Fibroblast of upper back skin (primary cell): ENCODE data around the gene UBE2F.

Source experiments
- DNase-seq: peaks from one replicate; pipeline ENCODE4 v3.0.0-alpha.2; 2013

The UBE2F gene, protein sequence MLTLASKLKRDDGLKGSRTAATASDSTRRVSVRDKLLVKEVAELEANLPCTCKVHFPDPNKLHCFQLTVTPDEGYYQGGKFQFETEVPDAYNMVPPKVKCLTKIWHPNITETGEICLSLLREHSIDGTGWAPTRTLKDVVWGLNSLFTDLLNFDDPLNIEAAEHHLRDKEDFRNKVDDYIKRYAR

DNA sequence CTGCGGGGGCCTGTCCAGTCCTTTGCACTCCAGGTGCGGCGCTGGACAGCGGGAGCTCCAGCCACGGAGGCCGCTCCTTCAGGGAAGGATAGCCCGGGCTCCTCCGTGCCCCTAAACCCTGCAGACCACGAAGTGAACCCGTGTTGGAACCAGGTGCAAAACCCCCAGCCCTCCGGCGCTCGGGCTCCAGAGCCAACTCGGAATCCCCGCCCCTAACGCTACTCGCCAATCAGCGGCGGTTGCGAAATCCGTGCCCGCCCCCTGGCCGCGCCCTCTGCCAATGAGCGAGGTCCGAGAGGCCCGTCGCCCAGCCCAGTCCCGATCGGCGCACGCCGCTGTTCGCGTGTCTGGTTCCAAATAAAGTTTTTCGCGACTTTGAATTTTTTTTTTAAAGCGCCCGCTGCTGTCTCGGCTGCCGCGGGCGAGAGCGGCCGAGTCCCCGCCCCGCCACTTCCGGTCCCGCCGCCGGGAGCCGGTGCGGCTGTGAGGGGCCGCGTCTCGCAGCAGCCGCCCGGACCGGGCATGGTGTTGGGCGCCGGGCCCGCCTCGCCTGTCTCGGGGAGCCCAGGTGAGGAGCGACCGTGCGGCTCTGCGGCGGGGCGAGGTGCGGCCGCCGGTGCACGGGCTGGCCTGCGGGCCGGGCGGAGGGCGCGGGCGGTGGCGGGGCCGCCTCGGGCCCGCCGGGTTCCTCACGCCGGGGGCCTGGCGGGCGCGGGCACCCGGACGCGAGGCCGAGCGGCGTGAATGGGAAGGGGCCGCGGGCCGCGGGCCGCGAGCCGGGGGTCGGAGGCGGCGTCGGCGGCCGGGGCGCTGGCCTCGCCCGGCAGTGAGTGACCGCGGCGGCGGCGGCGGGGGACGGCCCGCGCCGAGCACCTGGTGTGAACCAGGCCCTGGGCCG lies at the start of gene UBE2F:
Gene UBE2F, plus strand, starts transcription at position 450 of the 898 bp plus-strand sequence. CDS start 6,094 bp downstream, outside the sequence.
- peak; percentile 96 for DNase-seq

DNA sequence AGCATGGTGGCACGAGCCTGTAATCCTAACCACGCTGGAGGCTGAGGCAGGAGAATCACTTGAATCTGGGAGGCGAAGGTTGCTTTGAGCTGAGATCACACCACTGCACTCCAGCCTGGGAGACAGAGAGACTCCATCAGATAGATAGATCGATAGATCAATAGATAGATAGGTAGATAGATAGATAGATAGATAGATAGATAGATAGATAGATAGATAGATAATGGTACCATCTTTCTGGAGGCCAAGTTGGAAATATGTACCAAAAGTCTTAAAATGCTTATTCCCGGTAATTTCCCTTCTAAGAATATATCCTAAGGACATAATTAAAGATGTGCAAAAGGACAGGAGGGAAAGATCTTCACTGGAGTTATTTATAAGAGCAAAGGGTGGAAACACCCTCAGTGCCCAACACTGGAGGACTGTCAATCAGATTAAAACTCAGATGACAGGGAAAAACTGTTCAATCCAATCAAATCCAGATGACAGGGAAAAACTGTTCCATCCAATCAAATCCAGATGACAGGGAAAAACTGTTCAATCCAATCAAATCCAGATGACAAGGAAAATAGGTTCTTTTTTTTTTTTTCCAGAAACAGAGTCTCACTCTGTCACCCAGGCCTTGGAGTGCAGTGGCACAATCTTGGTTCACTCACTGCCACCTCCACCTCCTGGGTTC lies 49.0 kb upstream of the UBE2F start:
- no peak for DNase-seq

DNA sequence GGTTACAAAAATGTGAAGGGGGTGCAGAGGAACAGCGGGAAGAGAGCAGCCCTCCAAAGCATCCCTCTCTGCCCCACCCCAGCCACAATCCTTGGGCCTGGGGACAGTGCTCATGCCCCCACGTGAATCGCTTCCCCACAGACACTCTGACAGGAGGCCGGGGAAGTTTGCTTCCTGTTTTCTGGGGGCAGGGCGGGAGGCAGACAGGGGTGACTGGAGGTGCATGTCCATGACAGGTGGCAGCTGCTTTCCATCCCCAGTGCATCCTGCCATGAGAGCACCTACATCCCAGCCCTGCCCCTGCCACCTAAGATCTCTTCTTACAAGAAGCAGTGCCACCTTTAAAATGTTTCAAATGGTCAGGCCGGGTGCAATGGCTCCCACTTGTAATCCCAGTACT lies 47.2 kb upstream of the UBE2F start:
- no peak for DNase-seq

DNA sequence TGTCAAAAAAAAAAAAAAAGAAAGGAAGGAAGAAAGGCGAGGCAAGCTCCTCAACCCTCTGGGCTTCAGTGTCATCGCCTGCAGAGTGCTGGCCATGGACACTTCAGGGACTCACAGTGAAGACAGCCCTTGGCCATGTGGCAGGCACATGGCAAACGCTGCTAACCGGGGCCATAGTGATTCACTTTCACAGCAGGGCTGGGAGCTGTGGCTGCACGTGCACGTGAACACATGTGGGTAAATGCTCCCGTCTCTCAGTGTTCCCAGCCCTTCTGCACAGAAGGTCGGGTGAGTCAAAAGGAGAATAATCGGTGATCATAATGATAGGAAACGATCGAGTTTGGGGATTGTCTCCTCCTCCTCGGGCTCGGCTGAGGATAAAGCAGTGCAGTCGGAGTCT lies 46.1 kb upstream of the UBE2F start:
- peak; percentile 55 for DNase-seq

DNA sequence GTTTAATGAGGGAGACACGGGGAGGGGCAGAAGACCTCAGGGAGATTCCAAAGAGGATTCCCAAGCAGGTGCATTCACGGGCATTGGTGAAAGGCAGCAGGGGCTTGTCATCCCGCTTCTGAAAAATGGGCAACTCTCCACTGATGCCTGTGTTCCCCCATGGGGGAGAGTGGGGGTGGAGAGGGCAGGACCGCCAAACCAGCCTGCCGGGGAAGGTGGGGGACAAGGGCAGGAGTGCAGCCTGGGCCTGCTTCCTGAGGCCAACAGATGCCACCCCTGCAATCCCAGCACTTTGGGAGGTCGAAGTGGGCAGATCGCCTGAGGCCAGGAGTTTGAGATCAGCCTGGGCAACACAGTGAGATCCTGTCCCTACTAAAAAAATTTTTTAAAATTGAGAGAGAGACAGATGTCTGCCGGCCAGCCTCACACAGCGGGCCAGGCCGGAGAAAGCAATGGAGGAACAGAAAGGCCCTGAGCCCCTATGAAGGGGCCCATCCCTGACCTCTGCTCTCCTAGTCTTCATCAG lies 44.8 kb upstream of the UBE2F start:
- DNase-seq = no peak

DNA sequence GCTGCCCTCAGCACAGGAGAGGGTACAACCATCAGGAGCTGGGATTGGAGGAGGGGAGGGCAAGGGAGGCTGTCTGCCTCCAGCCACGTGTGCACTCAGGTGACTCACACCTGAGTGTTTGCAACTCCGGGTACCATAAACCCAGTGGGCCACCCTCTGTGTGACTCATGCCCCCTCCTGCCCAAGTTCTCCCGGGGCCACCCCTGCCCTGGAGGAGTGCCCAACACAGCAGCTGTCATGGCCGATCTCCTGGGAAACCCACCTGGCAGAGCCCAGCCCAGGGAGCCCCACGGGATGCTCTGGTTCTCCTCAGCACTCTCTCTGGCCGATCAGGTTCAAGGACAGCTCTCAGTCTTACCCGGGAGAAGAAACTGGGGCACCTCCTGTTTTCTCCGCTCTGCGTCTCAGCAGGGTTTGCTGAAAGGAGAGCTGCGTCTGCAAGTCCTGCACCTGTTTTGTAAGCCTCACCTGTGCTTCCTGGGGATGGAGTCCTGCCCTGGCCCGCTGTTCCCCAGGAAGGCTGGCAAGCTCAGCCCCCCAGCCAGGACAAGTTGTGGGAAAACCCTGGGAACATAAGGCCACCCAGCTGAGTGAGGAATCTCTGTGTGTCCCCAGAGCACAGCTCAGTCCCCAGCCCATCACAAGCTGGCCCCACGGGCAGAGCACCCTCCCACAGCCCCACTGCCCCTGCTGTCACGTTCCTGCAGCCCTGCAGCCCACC lies 44.0 kb upstream of the UBE2F start:
- no peak for DNase-seq

DNA sequence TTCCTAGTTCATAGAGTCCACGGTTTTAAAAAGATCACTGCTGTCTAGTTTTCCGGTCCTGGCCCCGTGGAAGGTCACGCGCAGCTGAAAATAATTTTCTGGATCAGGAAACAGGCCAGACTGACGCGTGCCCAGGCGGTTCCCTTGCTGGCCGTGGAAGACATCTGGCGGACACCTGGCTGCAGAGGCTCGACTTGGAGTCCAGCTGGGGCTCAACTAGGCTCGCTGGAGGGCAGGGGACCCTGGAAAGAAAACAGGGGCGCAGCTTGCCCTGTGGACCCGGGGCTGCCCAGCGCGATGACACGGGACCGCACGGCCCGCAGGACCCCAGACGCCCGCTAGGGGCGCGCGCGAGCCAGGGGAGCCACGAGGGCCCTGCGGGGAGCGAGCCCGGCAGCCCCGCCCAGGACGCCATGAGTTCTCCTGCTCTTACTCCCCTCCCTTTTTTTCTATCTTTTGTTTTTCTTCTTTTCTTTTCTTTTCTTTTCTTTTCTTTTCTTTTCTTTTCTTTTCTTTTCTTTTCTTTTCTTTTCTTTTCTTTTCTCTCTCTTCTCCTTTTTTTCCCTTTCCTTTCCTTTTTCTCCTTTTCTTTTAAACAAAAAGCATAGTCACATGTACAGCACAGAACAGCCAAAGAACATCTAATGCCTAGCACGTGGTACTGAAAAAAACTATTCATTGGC lies 43.2 kb upstream of the UBE2F start:
- peak; percentile 62 for DNase-seq

DNA sequence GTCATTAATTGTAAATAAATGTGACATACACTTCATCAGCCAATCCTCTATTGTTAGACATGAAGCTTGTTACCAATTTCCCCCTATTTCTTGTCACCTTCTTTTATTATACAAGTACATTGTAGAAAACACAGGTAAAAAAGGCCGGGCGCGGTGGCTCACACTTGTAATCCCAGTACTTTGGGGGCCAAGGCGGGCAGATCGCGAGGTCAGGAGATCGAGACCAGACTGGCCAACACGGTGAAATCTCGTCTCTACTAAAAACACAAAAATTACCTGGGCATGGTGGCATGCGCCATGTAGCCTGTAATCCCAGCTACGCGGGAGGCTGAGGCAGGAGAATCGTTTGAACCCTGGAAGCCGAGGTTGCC lies 42.7 kb upstream of the UBE2F start:
- no peak for DNase-seq

DNA sequence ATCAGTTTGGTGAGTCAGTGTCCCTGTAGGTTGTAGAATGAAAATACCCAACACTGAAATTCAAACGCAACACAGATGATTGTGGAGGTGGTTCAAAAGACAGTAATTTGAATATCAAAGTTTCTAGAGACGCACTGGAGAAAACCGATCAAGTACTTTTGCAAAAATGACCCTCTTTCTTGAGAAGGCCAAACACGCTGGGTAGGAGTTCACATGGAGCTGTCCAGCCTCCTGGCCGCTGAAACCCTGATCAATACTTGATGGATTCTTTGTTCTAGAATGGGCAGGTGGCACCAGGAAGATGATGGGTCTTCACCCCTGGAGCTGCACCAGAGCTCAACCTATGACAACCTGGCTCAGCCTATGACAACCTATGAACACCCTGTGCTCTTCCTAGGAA lies 39.7 kb upstream of the UBE2F start:
- no peak for DNase-seq

DNA sequence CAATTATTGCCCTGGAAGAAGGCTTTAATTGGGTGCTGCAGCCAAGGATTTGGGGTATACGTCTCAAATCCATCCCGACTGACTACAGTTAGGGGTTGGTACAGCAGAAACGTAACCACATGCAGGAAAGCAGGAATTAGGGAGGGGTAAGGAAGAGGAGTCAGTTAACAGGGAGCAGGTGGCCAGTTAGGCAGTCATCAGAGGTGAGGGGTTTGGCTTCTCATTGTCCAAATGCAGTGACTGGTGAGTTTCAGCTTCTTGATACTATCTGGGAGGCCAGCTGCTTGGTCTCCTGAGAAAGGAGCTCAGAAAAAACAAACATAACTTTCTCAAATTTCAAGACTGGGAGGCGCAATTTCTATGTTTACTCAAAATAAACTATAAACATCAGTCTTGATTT lies 38.8 kb upstream of the UBE2F start:
- no peak for DNase-seq

DNA sequence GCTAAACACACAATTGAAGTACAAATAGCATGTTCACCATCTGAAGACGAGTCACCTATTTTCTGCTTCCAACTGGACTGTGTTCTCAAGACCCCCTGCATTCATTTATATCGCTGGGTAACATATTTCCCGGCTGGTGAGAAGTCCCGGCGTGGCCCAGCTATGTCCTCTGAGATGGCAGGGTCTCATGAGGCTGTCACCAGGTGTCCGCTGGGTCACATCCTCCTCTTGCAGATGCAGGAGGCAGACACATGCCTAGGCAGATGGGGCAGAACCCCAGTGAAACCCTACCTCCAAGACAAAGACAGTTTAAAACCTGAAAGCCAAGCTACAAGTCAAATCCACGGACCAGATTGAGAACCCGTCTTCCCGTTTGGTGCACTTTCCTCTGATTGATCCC lies 36.8 kb upstream of the UBE2F start:
- no peak for DNase-seq

DNA sequence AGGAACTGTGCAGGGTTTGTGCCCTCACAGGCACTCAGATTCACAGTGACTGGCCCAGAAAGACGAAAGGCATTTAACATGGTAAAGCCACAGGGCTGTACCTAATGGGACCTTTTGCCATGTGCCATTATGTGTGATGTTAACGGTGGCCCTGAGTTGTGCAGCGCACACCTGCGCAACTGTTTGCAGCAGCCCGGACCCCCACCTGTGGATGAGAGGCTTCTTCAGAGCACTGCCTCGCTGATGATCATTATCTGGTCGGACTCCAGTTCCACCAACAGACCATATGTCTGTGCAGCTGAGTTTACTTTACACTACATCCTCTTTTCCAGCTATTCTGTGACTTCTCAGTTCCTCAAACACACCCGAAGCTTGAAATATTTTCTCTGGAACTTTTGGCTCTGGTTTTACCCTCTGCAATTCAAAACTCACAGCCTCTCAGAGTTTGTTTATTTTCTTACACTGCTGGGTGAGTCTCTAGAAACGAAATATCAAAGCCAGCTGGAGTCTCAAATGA lies 35.6 kb upstream of the UBE2F start:
- DNase-seq = peak; percentile 40

DNA sequence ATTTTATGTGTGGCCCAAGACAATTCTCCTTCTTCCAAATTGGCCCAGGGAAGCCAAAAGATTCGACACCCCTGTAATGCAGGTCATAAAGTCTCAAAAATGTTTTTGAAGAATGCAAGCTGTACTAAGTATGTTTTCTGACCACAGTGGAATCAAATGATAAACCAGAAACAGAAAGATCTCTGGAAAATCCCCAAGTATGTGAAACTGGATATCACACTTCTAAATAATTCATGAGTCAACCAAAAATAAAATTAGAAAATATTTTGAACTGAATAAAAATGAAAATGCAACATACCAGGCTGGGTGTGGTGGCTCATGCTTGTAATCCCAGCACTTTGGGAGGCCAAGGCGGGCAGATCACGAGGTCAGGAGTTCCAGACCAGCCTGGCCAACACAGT lies 34.1 kb upstream of the UBE2F start:
- peak; percentile 79 for DNase-seq

DNA sequence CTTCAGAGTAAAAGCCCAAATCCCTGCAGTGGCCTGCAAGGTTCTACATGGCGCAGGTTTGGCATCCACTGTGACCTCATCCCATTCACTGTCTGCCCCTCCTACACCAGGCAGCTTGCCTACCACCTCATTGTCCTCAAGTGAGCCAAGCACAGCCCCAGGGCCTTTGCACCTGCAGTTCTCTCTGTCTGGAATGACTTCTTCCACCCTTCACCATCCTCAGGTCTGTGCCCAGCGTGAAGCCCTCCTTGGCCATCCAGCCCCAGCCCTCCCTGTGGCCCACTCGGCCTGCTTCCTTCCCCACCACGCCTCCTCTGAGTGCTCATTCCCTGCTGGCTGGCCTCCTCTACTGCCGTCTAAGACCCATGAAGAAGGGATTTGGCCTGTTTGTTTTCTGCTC lies 32.6 kb upstream of the UBE2F start:
- no peak for DNase-seq

DNA sequence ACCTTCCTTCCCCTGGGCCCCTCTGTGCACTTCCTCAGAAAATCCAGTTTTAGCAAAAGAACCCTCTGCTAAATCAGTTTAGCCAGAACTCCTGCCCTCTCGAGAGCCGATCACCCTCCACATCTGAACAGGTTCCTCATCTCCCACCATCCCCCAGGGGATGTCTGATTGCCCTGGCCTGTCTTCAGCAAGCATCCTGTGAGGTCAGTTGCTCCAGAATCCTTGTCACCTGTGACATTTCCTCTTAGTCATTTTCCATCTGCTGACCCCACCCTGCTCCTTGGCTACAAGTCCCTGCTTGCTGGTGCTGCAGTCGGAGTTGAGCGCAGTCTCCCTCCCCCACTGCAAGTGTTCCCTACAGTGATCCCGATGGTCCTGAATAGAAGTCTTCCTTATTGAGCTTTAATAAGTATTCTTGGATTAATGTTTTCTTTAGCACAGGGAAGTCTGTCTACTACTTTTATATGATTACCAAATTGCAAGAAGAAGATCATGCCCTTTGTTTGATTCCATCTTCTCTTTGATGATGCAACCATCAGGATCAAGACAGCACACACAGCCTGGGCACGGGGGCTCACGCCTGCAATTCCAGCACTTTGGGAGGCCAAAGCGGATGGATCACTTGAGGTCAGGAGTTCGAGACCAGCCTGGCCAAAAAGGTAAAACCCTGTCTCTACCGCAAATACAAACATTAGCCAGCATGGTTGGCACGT lies 30.9 kb upstream of the UBE2F start:
- DNase-seq = no peak

DNA sequence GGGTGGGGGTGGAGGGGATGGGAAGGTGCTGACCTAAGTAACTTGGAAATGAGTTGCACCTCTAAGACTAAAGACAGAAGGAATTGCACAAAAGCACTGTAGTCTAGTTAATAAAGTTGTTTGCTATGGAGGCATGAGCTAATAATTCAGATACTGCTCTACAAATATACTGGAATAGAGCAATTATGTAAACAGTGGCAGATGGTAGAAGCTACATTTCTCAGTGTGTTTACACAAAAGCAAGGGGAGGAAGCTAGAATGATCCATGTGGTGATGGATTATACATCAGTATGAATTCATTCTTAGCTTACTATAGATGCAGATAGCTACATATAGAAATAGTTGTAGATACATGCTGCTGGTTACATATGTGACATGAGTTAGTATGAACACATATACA lies 27.6 kb upstream of the UBE2F start:
- no peak for DNase-seq

DNA sequence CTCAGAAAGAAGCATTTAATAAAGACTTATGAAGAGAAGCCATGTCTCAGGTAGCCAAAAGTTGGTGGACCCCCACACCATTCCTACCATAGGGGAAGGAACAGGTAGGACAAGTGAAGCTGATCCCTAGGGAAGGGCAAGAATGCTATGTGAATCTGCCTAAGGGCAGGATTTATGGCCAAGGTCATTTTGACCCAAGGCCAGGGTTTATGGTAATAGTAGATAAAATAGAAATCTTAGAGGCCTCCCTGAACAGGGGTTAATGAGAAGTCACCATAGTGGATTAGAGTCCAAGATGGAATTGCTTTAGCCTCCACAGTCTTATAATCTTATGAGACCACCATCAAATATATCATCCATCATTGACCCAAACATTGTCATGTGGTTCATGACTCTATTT lies 26.0 kb upstream of the UBE2F start:
- no peak for DNase-seq

DNA sequence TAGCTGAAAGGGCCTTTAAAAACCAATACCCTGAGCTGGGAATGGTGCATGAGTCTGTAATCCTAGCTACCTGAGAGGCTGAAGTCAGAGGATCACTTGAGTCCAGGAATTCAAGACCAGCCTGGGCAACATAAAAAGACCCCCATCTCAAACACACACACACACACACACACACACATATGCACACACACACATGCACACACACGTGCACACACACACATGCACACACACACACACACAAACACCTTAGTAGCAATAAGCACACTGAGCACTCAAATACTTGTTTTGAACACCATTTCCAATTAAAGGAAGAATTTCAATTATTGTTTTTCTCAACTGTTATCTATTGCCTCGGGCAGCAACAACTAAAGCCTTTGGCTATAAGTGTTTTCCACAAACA lies 25.6 kb upstream of the UBE2F start:
- DNase-seq = no peak

DNA sequence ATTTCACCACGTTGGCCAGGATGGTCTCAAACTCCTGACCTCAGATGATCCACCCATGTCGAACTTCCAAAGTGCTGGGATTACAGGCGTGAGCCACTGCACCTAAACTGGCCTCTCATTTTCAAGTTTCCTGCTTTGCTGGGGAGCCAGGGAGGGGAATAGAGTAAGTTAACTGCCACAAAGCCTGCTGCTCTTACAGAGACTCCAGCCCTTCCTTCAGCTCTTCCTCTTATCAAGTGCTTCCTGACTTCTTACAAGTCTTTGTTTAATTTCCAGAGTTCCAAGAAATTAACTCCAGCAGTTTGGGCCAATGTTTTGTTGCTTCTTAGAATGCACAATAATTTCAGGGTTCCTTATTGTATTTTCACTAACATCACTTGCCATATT lies 24.3 kb upstream of the UBE2F start:
- DNase-seq = no peak

DNA sequence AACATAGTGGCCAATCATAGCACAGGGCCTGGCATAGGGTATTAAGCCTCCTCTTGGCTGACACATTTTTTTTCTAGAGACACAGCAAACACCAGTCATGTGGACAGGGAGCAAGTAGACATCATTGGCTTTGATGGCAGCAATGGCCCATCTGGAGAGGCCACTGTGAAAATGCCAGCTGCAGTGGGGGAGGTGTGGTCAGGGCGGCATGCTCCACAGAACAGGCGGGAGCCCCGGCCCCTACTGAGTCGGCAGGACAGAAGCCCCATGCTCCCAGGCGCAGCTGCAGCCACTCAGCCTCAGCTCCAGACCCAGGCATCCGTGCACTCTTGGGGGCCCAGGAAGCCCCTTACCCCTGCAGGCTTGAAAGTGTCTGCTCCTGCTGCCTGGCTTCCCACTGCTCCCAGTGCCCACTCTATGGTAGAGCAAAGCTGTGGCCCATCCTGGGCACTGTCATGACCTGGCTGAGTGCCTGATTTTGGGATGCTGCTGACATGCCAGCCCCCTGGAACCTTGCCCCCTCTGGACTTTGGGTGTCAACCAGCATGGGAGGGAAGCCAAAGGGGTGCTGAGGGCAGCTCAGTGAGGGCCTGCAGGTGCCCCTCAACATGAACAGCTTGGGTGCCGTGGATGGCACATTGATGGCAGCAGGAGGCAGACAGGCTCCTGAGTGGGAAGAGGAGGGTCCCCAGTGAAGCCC lies 23.3 kb upstream of the UBE2F start:
- DNase-seq = no peak

DNA sequence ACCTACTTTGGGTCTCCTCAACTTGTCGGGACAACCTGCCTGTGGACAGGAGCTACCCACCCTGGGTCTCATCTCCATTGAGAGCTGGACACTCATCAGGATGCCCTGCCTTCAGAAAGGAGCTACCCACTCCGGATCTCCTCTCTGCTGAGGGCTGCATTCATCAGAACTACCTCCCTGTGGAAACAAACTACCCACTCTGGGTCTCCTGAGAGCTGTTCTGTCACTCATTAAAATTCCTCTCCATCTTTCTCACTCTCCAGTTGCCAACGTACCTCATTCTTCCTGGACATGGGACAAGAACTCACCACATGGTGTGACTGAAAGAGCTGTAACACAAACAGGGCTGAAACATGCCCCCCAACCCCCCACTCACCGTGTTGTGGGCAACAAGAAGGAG lies 22.5 kb upstream of the UBE2F start:
- no peak for DNase-seq
